AG04449 (cell line): Measurements from ENCODE around the gene PRAMEF1.

ENCODE experiments used
- CTCF ChIA-PET: fragments of 350-600 bp; formaldehyde crosslinking; extraction: SDS; loops from one replicate; lab custom pipeline; 2021; ENCODE audit warnings: antibody characterized with exemption; lab: Yijun Ruan, JAX
- POLR2A ChIA-PET: fragments of 400-600, 350-600 bp; formaldehyde crosslinking; extraction: SDS; loops from one replicate; lab custom pipeline; 2020; ENCODE audit warnings: antibody characterized with exemption, inconsistent platforms; lab: Yijun Ruan, JAX
- DNase-seq: peaks from one replicate; pipeline ENCODE4 v3.0.0-alpha.2; 2010; ENCODE audit warnings: low read depth, low spot score
- H3K4me3 ChIP-seq: 2 replicates; pipeline ENCODE4 v1.5.1; 2011; ENCODE audit warnings: low read depth, mild to moderate bottlenecking, control low read depth, low read length
- CTCF ChIP-seq: IDR thresholded peaks from one replicate; pipeline ENCODE4 v1.5.1; 2011; ENCODE audit warnings: mild to moderate bottlenecking, moderate library complexity, low read length, control low read depth, inconsistent platforms; ENCODE audit not compliant: insufficient read depth; ENCODE audit errors: missing control alignments

The PRAMEF1 gene

GRCh38 chr1:12763479-12763878, 27.7 kb upstream of the PRAMEF1 start:
- CTCF ChIA-PET = no interaction called here
- no peak for DNase-seq
- TF ChIP-seq CTCF = no peak
- H3K4me3 ChIP-seq = no peak overlapping the region
- POLR2A ChIA-PET = no interaction called here

GRCh38 chr1:12764016-12764415, 27.2 kb upstream of the PRAMEF1 start:
- CTCF ChIA-PET = no interaction called here
- H3K4me3 ChIP-seq = no peak overlapping the region
- no peak for TF ChIP-seq CTCF
- DNase-seq = no peak
- POLR2A ChIA-PET = no interaction called here

- no peak for TF ChIP-seq CTCF
- CTCF ChIA-PET = no interaction called here
- POLR2A ChIA-PET = no interaction called here
Observed at GRCh38 chr1:12769031-12769430, 22.2 kb upstream of the PRAMEF1 start.

GRCh38 chr1:12769976-12770505, 21.2 kb upstream of the PRAMEF1 start:
- H3K4me3 ChIP-seq = no peak overlapping the region
- CTCF ChIA-PET = no interaction called here
- no peak for DNase-seq

More at GRCh38 chr1:12769031-12769430, 22.2 kb upstream of the PRAMEF1 start:
- H3K4me3 ChIP-seq = no peak overlapping the region
- DNase-seq = no peak

GRCh38 chr1:12770620-12771019, 20.6 kb upstream of the PRAMEF1 start:
- ChIA-PET POLR2A (no interaction called here), CTCF (no interaction called here)
- no peak for TF ChIP-seq CTCF
- no peak overlapping the region for H3K4me3 ChIP-seq
- no peak for DNase-seq

More at GRCh38 chr1:12769976-12770505, 21.2 kb upstream of the PRAMEF1 start:
- POLR2A ChIA-PET = no interaction called here
- TF ChIP-seq CTCF = no peak

- POLR2A ChIA-PET = no interaction called here
- DNase-seq = no peak
- H3K4me3 ChIP-seq = no peak overlapping the region
- CTCF ChIA-PET = no interaction called here
- TF ChIP-seq CTCF = no peak
Observed at GRCh38 chr1:12771186-12771585, 20.0 kb upstream of the PRAMEF1 start.
